ENCODE measurements around the gene SLC15A5.

The SLC15A5 gene

DNA sequence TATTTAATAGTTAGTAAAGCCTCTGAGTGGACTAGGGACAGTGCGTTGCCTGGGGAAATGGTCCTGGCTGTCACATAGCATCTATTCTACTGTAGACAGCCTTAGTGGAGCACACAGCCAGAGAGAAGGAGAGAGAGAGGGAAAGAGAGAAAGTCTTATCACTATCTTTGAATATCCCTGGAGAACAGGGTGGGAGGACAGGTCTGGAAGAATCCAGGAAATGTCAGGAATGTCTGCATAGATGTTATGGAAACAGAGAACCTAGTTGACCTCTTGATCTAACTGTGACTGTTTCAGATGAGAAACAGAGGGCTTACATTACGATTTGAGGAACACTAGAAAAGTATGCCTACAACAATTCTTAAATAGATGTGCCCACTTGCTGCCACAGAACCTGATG is 92.8 kb downstream of the SLC15A5 start:
- DNase-seq = no peak

DNA sequence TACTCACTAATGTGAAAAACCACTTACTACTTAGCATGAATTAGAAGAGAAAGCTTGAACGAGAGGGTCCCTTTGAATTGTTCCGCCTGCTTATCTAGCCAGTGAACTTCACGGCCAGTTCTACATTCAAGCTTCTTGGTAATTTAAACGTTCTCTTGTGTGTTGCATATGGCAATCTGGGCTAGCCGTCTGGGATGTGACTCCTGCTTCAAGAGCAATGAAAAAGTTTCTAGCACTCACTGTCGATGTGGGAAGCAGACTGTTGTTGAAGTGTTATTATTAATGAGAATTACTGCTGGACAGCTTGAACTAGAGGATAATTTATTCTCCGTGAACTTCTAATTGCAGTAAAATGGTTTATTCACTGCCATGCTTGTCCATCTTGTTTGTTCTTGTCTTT is 93.9 kb downstream of the SLC15A5 start:
- no peak for DNase-seq

DNA sequence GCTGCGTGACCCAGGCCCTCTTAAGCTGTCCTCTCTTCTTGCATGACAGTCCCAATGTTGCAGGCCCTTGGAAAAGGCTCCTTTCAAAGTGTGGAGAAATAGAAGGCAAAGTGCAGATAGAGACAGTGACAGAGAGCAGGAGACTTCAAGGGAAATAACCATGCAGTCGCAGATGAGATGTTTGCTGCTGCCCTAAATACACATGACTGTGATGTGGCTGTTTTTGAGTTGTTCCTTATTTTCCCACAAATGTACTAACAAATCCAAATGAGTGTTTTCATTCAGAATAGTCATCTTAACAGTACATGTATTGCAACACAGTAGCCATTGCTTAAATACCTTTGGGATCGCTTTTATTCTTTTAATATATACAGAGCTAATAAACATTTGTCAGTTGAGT is 101.6 kb downstream of the SLC15A5 start:
- DNase-seq = no peak

DNA sequence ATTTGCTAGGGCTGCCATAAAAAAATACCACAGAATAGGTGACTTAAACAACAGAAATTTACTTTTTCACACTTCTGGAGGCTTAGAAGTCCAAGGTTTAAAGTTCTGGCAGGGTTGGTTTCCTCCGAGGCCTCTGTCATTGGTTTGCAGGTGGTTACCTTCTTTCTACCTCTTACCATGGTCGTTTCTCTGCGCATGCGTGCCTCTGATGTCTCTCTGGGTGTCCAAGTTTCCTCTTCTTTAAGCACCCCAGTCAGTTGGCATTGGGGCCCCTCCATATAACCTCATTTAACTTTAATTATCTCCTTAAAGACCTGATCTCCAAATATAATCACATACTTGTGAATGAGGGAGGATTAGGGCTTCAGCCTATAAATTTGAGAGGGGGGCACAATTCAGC is 103.2 kb downstream of the SLC15A5 start:
- DNase-seq = no peak

DNA sequence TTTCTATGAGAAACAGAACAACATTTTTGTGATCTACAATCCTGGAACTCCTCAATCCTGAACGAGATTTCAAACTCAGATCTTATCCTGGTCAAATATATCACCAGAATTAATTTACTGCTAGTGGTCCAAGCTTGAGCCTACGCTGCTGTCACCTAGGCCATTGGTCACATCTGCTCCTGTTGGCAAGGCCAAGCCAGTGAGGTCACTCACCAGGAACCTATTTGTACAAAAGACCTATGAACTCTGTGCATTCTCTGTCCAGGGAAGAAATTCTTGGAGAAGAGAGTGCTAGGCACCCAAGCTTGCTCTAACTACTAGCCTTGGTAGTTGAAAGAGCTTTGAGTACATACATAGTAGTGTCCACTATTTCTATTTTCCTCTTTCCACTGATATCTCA is 106.1 kb downstream of the SLC15A5 start:
- no peak for DNase-seq

DNA sequence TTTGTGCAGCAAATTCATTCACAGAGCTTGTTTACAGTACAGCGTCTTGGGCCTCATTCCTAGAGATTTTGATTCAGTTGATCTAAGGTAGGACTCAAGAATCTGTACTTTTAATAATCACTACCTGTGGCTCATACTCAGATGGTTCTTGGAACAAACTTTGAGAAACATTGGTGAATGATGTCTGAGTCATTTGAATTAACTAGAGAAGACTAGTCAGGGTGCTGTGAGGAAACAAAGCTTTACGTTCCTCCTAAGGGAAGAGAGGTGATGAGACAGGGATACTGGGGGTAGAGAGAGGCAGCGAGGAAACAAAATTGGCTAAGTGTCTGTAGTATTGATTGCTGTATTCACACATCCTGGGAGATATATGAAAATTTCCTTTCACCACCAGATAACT is 109.4 kb downstream of the SLC15A5 start:
- DNase-seq = no peak

DNA sequence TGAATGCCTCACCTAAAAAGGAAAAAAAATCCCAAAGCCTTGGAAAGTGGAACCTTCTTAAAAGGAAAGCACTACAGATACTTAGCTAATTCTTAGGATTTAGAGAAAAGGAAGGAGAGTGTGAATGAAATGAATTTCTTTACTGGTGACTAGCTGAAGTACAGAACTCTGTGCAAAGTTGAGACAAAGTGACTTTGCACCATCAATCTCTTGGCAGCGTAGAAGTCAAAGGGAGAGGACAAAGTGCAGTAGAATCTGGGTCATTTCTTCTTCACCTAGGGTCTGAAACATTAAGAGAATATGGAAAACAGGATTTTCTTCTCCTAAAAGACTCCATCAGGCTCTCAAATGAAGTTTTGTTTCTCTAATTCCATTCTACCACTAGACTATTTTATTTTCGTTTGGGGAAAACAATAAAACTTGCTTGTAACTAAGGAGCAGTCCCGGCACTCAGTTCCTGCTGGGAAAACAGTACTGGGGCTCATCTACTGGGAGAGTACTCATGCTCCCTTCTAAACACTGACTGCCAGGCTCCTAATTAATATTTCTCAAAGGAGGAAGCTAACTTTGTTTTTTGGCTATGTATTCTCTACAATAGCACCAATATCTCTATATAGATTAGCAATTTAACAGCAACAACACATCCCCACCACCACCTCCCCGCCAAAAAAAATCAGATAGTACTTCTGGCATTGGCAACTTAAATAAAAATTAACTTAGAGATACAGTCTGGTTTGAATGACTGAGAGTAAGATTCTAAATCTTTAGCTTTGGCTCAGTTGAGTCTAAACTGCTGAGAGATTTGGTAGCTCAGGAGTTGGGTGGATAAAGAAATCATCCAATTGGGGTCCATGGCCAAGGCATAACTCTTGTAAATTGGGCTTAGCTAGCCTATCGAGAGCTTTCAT is 110.7 kb downstream of the SLC15A5 start:
- DNase-seq = peak in 4 of 56 donors; percentile 1 to 9 (median 4)

DNA sequence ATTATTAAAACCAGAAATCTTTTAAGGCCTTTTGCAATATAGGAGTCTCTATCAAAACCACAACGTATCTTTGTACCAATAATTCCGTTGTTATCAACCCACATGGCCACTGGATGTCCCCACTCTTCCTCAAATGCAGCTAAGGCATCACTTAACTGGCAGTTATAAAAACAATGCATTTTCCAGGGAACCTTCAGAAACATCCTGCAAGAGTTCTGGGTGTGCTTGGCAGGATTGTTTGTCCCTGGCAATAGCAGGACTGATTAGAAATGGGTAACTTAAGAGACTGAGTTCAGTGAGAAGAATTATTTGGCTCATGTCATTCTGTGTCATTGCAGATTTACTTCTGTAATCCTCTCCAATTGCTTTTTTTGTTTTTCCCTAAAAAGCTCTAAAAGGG is 112.0 kb downstream of the SLC15A5 start:
- DNase-seq = peak in 16 of 56 donors; percentile 1 to 38 (median 16)

DNA sequence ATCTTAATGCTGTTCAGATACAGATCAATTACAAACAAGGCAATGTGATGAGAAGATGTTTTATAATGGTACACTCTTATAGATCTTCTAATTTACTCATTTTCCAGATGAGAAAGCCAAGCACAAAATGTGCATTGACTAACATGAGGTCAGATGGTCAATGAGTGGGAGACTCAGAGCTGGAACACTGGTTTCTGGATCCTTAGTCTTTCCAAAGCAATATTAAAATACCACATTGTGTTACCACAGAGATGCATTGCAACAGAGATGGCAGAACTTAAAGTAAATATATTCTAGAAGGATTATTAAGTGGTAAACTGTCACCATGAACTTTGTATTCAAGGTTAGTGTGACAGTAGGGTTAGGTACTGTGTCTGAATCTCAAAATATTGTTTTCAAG is 113.6 kb downstream of the SLC15A5 start:
- no peak for DNase-seq

DNA sequence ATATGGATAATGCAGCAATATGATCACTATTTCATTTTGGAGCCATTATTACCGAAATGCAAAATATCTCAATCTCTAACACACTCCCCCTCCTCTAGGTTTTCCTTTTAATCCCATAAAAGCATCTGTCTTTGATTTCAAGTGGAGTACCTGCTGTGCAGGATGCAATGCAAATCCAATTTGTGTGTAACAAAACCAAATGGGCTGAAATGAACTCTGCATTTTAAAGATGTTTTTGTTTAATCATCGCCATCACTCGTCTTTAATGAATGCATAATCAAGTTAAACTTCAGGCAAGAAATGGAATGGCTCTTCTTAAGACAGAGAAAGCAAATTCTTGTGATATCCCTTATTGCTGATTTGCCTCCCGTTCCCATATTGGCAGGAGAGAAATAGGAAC is 114.3 kb downstream of the SLC15A5 start:
- DNase-seq = no peak

DNA sequence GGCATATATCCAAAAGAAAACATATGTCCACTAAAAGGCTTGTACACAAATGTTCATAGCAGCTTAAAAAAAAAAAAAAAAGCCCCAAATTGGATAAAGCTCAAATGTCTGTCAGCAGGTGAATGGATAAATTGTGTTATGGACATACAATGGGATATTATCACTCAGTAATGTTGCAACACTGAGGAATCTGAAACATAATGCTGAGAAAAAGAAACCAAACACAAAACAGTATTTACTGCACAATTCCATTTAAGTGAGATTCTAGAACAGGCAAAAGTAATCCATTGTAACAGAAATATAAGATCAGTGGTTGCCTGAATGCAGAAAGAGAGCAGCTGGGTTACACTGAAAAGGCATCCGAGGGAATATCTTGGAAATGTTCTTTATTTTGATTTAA is 117.9 kb downstream of the SLC15A5 start:
- DNase-seq = no peak

DNA sequence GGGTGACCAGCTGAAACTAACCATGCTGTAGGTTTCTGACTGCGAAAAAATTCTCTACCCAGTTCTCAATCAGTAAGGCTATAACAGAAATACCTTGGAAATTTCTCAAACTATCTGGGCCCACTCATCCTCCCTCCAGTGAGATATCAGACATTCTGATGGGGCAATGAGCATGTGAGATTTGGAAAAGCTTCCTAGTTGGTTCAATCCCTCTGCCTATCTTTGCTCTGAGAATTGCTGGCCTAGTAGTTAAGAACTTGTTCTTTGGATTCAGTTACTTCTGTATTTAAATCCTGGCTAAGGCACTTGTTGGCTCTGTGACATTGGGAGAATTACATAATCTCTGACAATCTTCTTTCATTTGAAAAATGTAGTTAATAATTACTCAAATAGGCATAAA is 119.4 kb downstream of the SLC15A5 start:
- no peak for DNase-seq

DNA sequence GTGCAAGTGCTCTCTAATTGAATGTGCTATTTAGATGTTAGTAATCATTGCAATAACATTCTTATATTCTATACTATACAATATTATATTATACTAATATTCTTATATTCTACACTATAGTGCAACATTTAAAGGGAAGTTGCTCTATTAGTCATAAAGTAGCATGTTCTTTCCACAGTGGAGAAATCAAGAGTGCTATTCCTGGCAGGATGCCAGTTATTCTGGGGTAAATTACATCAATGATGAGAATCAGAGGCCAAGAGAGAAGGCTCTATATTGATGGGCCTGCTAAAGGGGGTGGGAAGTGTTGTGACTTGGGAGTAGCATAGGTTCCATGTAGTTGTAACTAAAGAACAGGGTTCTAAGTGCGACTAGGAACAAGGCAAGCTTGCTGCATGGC is 121.5 kb downstream of the SLC15A5 start:
- no peak for DNase-seq

DNA sequence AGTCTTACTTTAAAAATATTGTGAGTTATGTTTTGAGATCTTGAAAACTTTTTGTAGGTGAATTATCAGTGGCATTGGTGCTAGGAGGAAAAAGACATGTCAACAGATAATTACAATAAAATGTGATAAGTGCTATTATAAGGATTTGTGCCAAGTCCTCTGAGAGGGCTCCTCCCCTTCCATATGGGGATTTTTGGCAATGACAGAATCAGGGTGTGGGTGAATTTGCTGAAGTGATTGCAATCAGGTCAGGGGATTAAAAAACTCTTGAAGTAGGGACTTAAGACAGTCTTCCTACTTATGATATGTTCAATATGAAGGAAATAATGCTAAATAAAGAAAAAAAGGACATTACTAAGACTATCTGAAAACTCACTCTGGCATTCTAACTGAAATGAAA is 122.5 kb downstream of the SLC15A5 start:
- DNase-seq = no peak

DNA sequence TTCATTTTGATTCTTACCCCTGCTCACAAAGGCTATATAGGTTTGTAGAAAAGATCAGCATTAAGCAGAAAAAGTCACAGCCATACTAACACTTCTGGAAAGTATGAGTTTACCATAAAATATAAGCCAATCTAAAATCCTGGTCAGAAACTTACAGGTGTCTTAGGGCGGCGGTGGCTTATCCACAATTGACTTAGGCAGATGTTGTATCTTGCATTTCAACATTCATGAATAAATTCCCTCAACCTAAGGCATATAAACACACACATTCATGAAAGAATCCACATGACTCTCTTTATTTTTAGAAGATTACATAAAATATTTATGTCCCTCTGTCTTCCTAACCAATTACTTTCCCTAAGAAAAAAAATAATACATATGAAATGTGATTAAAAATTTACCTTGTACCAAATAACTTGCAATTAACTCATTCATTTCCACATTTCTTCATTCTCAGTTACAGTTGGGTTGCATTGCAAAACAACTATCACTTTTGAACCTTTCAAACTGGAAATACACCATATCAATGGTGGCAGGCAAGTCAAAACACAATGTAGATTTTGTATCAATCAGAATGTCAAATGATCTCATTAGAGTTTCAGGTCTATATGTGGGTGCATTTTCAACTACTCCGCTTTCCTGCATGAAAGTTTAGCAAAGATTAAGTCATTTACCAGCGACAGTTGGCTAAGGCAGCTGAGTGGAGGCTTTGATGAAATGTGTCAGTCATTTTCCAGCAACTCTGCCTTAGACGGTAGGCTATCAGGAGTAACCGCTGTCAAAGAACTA is 124.4 kb downstream of the SLC15A5 start:
- DNase-seq = no peak

DNA sequence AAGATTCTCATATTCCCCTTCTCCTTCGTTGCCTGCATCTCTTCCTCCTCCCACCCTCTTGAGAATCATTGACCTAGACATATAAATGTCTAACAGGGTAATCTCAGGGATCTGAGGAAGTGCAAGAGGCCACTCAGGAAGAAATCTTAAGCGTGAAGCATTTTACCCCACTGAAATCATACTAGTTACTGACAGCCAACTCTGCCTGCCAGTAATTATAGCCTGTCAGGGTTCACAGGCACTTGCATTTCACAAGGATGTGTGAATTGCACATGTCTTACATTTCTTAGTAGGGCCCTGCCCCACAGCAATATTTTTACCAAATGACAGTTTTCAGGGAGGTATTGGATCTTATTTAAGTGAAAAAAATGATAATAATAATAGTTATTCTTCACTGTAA is 127.2 kb downstream of the SLC15A5 start:
- no peak for DNase-seq

DNA sequence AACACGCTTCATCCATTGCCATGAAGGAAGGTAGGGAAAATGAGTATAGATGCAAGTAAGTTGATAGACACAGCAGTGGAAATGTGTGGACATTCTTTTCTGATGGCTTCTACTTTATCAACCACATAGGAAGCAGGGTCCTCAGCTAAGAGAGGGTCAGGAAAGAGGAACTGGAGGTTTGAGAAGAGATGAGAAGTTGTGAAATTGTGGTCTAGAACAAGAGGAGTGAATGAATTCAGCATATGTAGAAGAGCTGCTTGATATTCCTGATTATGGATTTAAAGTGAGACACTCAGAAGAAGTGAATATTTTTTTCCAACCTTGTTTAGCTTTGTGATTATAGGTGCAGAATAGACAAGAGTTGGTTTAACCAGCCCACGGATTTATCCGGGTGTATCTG is 128.5 kb downstream of the SLC15A5 start:
- DNase-seq = no peak

Measured in amygdala (tissue), 56 donors.